H1 (cell line): ENCODE measurements around the gene MACROD1. TPM values are rescaled to one million over a fixed set of nuclear protein-coding genes. Genes with fewer than 3 reads are reported as not detected.

Experiments
- CTCF ChIA-PET: fragments of 300-600 bp; sonication (Branson Sonifier 250); formaldehyde crosslinking; loops from one replicate; lab custom pipeline; 2021; ENCODE audit not compliant: partially characterized antibody; lab: Charles Lee
- POLR2A ChIA-PET: fragments of 300-600 bp; sonication (Branson Sonifier 250); formaldehyde crosslinking; loops from one replicate; lab custom pipeline; 2021; ENCODE audit warnings: inconsistent platforms; ENCODE audit not compliant: partially characterized antibody; lab: Charles Lee
- DNase-seq, 2 experiments: peaks; one replicate each; pipeline versions ENCODE4 v3.0.0 to v3.0.0-alpha.2; 2010 to 2022; ENCODE audit warnings: low spot score in 2 of 2, low read depth in 1 of 2, mixed read lengths in 1 of 2
- FAIRE-seq: peaks from 2 replicates; lab custom pipeline; 2011; peaks lifted over from hg19 to GRCh38; lab: Jason Lieb, UNC
- H2AFZ ChIP-seq: 2 replicates; pipeline ENCODE4 v1.8.1; 2012; ENCODE audit warnings: low read length, inconsistent platforms
- H2AK5ac ChIP-seq: 2 replicates; pipeline ENCODE4 v1.6.1; 2013; ENCODE audit warnings: low read depth, low read length
- H2BK120ac ChIP-seq: replicated peaks from 2 replicates; pipeline ENCODE3; 2013; ENCODE audit warnings: low read depth, low read length, inconsistent platforms
- H2BK12ac ChIP-seq: 2 replicates; pipeline ENCODE4 v1.6.1; 2013; ENCODE audit warnings: low read depth, low read length
- H2BK15ac ChIP-seq: 2 replicates; pipeline ENCODE4 v1.6.1; 2013; ENCODE audit warnings: low read length
- H2BK20ac ChIP-seq: 2 replicates; pipeline ENCODE4 v1.6.1; 2013; ENCODE audit warnings: low read length
- H2BK5ac ChIP-seq: 2 replicates; pipeline ENCODE4 v1.6.1; 2013; ENCODE audit warnings: low read depth, low read length
- H3K14ac ChIP-seq: 2 replicates; pipeline ENCODE4 v1.6.1; 2013; ENCODE audit warnings: inconsistent platforms; ENCODE audit not compliant: insufficient read length
- H3K18ac ChIP-seq: 2 replicates; pipeline ENCODE4 v1.6.1; 2013; ENCODE audit warnings: low read length; ENCODE audit errors: extremely low read depth
- H3K23ac ChIP-seq: 2 replicates; pipeline ENCODE4 v1.6.1; 2013; ENCODE audit warnings: inconsistent platforms; ENCODE audit not compliant: insufficient read length
- H3K23me2 ChIP-seq: 2 replicates; pipeline ENCODE4 v1.6.1; 2013; ENCODE audit warnings: low read depth, low read length
- H3K27ac ChIP-seq: 2 replicates; pipeline ENCODE4 v1.6.1; 2011; ENCODE audit warnings: low read depth, low read length, inconsistent platforms
- H3K27me3 ChIP-seq, 4 experiments: replicated peaks in 1 of 4; 1 replicate in 1 of 4; 2 replicates in 3 of 4; pipeline versions ENCODE4 v1.6.1 to v1.8.1; 2011 to 2013; ENCODE audit warnings: low read length in 3 of 4, mild to moderate bottlenecking in 3 of 4, inconsistent platforms in 2 of 4, mixed read lengths in 2 of 4, moderate library complexity in 1 of 4; ENCODE audit not compliant: control insufficient read depth in 3 of 4, insufficient read depth in 3 of 4; ENCODE audit errors: extremely low read depth in 1 of 4
- H3K36me3 ChIP-seq, 4 experiments: 2 replicates each; pipeline versions ENCODE4 v1.6.1 to v1.8.1; 2011 to 2013; ENCODE audit warnings: mild to moderate bottlenecking in 4 of 4, low read length in 3 of 4, moderate library complexity in 2 of 4, control low read depth in 1 of 4, inconsistent platforms in 1 of 4; ENCODE audit not compliant: insufficient read depth in 4 of 4, control insufficient read depth in 2 of 4
- H3K4ac ChIP-seq: replicated peaks from 2 replicates; pipeline ENCODE3; 2013; ENCODE audit warnings: low read length, low read depth, mixed read lengths, inconsistent platforms; ENCODE audit not compliant: insufficient read length
- H3K4me1 ChIP-seq, 4 experiments: replicated peaks in 1 of 4; 1 replicate in 1 of 4; 2 replicates in 3 of 4; pipeline versions ENCODE4 v1.6.1 to v1.8.1; 2011 to 2013; ENCODE audit warnings: low read length in 3 of 4, inconsistent platforms in 2 of 4, mixed read lengths in 1 of 4; ENCODE audit not compliant: insufficient read depth in 4 of 4, control insufficient read depth in 3 of 4
- H3K4me2 ChIP-seq, 2 experiments: 2 replicates each; pipeline versions ENCODE4 v1.6.1 to v1.8.1; 2011 to 2013; ENCODE audit warnings: low read depth in 2 of 2, low read length in 2 of 2, control low read depth in 1 of 2, inconsistent platforms in 1 of 2, mild to moderate bottlenecking in 1 of 2; ENCODE audit not compliant: insufficient read depth in 1 of 2
- H3K4me3 ChIP-seq, 4 experiments: fragments of 200-600, 300-600 bp in 1 of 4; sonication (generic), shearing (Covaris generic), sonication (Bioruptor Twin) in 1 of 4; 2 replicates each; pipeline versions ENCODE4 v1.5.1 to v1.8.1; 2011 to 2016; ENCODE audit warnings: low read length in 4 of 4, low read depth in 3 of 4, control low read depth in 2 of 4, inconsistent platforms in 2 of 4, mild to moderate bottlenecking in 2 of 4, mixed read lengths in 1 of 4, moderate library complexity in 1 of 4; ENCODE audit not compliant: insufficient read depth in 2 of 4; ENCODE audit errors: extremely low read depth in 1 of 4
- H3K56ac ChIP-seq: replicated peaks from 2 replicates; pipeline ENCODE3; 2013; ENCODE audit warnings: low read depth, mild to moderate bottlenecking, mixed read lengths, low read length, inconsistent platforms; ENCODE audit not compliant: insufficient read length
- H3K79me1 ChIP-seq: 2 replicates; pipeline ENCODE4 v1.6.1; 2013; ENCODE audit warnings: low read depth, low read length, control low read depth
- H3K79me2 ChIP-seq, 2 experiments: 2 replicates each; pipeline versions ENCODE4 v1.6.1 to v1.8.1; 2012 to 2013; ENCODE audit warnings: low read length in 2 of 2, mild to moderate bottlenecking in 2 of 2, inconsistent platforms in 1 of 2; ENCODE audit not compliant: insufficient read depth in 2 of 2, control insufficient read depth in 1 of 2
- H3K9ac ChIP-seq, 4 experiments: replicated peaks in 1 of 4; 1 replicate in 1 of 4; 2 replicates in 3 of 4; pipeline versions ENCODE4 v1.6.1 to v1.8.1; 2011 to 2013; ENCODE audit warnings: low read depth in 3 of 4, low read length in 3 of 4, control low read depth in 2 of 4, mild to moderate bottlenecking in 2 of 4, moderate library complexity in 2 of 4, inconsistent platforms in 1 of 4; ENCODE audit errors: extremely low read depth in 1 of 4
- H3K9me3 ChIP-seq, 2 experiments: 2 replicates each; pipeline versions ENCODE4 v1.6.1 to v1.8.1; 2012 to 2013; ENCODE audit warnings: mild to moderate bottlenecking in 2 of 2, moderate library complexity in 2 of 2, control low read depth in 1 of 2, inconsistent platforms in 1 of 2, low read depth in 1 of 2, low read length in 1 of 2, mixed read lengths in 1 of 2; ENCODE audit not compliant: insufficient read depth in 2 of 2
- H4K20me1 ChIP-seq, 2 experiments: replicated peaks in 1 of 2; 2 replicates each; pipeline versions ENCODE3 to v1.8.1; 2011 to 2013; ENCODE audit warnings: inconsistent platforms in 2 of 2, low read length in 2 of 2, mild to moderate bottlenecking in 1 of 2; ENCODE audit not compliant: insufficient read depth in 2 of 2, control insufficient read depth in 1 of 2
- H4K5ac ChIP-seq: 2 replicates; pipeline ENCODE4 v1.6.1; 2013; ENCODE audit warnings: low read length, low read depth, mixed read lengths, inconsistent platforms; ENCODE audit not compliant: insufficient read length
- H4K8ac ChIP-seq: 2 replicates; pipeline ENCODE4 v1.8.0; 2013; ENCODE audit warnings: mild to moderate bottlenecking, moderate library complexity, low read length, inconsistent platforms; ENCODE audit not compliant: insufficient read depth; ENCODE audit errors: extremely low read depth
- H4K91ac ChIP-seq: replicated peaks from 2 replicates; pipeline ENCODE3; 2013; ENCODE audit warnings: low read length, mixed read lengths, inconsistent platforms; ENCODE audit not compliant: insufficient read length
- BACH1 ChIP-seq: IDR thresholded peaks from 2 replicates; pipeline ENCODE4 v1.6.1; 2012; ENCODE audit warnings: low read length, improper control_type of control experiment
- CBX5 ChIP-seq: fragments of 300-800, 300-1000 bp; sonication (generic); IDR thresholded peaks from 2 replicates; pipeline ENCODE4 v1.7.1; 2016; ENCODE audit warnings: antibody characterized with exemption, low read length, low read depth
- GTF2F1 ChIP-seq: IDR thresholded peaks from 2 replicates; pipeline ENCODE4 v1.6.1; 2012; ENCODE audit warnings: low read depth, low read length, improper control_type of control experiment, borderline replicate concordance
- HDAC2 ChIP-seq, 2 experiments: fragments of 300-600 bp in 1 of 2; sonication (generic) in 1 of 2; IDR thresholded peaks; 2 replicates each; pipeline ENCODE4 v1.6.1; 2011 to 2012; ENCODE audit warnings: low read depth in 2 of 2, low read length in 2 of 2, mild to moderate bottlenecking in 2 of 2, moderate library complexity in 2 of 2, borderline replicate concordance in 1 of 2, inconsistent platforms in 1 of 2
- HDAC6 ChIP-seq: IDR thresholded peaks from one replicate; pipeline ENCODE4 v1.7.1; 2012; ENCODE audit warnings: low read depth, mild to moderate bottlenecking, inconsistent platforms, low read length, moderate library complexity
- JUN ChIP-seq: IDR thresholded peaks from 2 replicates; pipeline ENCODE4 v1.6.1; 2011; ENCODE audit warnings: low read depth, mild to moderate bottlenecking, improper control_type of control experiment, low read length
- KDM5A ChIP-seq: fragments of 200-600 bp; IDR thresholded peaks from 2 replicates; pipeline ENCODE4 v1.7.1; 2012; ENCODE audit warnings: mild to moderate bottlenecking, low read length, inconsistent platforms, mixed read lengths
- MAFK ChIP-seq: IDR thresholded peaks from 2 replicates; pipeline ENCODE4 v1.6.1; 2012; ENCODE audit warnings: low read depth, mild to moderate bottlenecking, improper control_type of control experiment, low read length
- RBBP5 ChIP-seq: IDR thresholded peaks from 2 replicates; pipeline ENCODE4 v1.7.1; 2012; ENCODE audit warnings: low read depth, mild to moderate bottlenecking, inconsistent platforms, low read length, moderate library complexity, borderline replicate concordance
- SIX5 ChIP-seq: IDR thresholded peaks from 2 replicates; pipeline ENCODE4 v1.6.1; 2011; ENCODE audit warnings: mild to moderate bottlenecking, low read depth, low read length
- TBP ChIP-seq: IDR thresholded peaks from 2 replicates; pipeline ENCODE4 v1.6.1; 2011; ENCODE audit warnings: low read depth, low read length, improper control_type of control experiment
- WGBS, 2 experiments: shearing (Covaris generic) in 1 of 2; methylation state at CpG; one replicate each; pipeline versions ENCODE4 v1.1.6 to v1.1.7; 2013 to 2015; ENCODE audit warnings: low lambda C conversion rate in 2 of 2, mixed read lengths in 2 of 2, inconsistent platforms in 1 of 2, low coverage in 1 of 2, missing lambda C conversion rate in 1 of 2; ENCODE audit not compliant: insufficient replicate concordance in 2 of 2, insufficient coverage in 1 of 2, insufficient read length in 1 of 2; ENCODE audit errors: extremely low coverage in 1 of 2, missing lambda C conversion rate in 1 of 2; 5-methylcytosine and 5-hydroxymethylcytosine counted together
- polyA plus RNA-seq, 7 experiments: library from polyadenylated mRNA; depleted of rRNA in 3 of 7; stranded (reverse) in 5 of 7; unstranded in 2 of 7; fragments of >200 nt in 5 of 7; fragments of 200-250 nt in 2 of 7; gene quantifications; 1 replicate in 5 of 7; 2 replicates in 1 of 7; 4 replicates in 1 of 7; pipeline versions ENCODE4 v1.2.1 to v1.2.3, GENCODE V29; 2011 to 2013; ENCODE audit warnings: missing spikeins in 2 of 7, mixed read lengths in 2 of 7
- total RNA-seq: library from RNA; stranded (reverse); fragmentation: NEBNext Ultra II Directional; extraction: Animal tissue kit (Norgen Biotek cat#: 25700); gene quantifications from 2 replicates; pipeline ENCODE4 v1.2.1, GENCODE V29; 2021
- TF ChIP-seq, protein P1 (sequence below): IDR thresholded peaks from 2 replicates; pipeline ENCODE4 v1.6.1; 2012; ENCODE audit warnings: low read length, inconsistent platforms

Gene MACROD1
- total and polyA plus RNA-seq, 2 of the 8 experiments (the other 6 are each of a cell fraction or from before 2014, with no cell fraction given): 19.5 to 34.1 TPM

DNA sequence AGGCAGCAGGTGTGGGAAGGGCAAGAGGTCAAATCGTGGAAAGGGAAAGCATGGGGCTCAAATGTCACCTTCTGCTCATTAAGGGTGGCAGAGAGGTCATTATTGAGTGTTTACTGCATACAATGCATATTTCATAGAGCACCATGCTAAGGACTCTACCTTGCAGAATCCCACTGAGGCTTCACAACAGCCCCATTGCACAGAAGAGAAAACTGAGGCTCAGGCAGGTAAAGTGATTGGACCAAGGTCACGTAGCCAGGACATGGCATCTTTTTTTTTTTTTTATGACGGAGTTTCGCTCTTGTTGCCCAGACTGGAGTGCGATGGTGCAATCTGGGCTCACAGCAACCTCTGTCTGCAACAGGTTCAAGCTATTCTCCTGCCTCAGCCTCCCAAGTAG, 122.4 kb downstream of the MACROD1 start:
- no peak overlapping the region for H3K23ac ChIP-seq
- no peak overlapping the region for H3K4ac ChIP-seq
- H3K23me2 ChIP-seq: no peaks in the 10 kb centered on the region
- H2AK5ac ChIP-seq: no peak overlapping the region
- H2BK120ac ChIP-seq: no peak overlapping the region
- TF ChIP-seq CBX5 (no peak), RBBP5 (no peak), JUN (no peak), HDAC2 (IDR thresholded peaks at IDR 0.05; ENCODE audit: borderline replicate concordance in 1 of 2, low read depth in 2 of 2, low read length in 2 of 2) (no peak), SIX5 (no peak), MAFK (no peak), GTF2F1 (no peak), HDAC6 (no peak), TBP (no peak), KDM5A (no peak), BACH1 (no peak)
- TF ChIP-seq, protein P1, sequence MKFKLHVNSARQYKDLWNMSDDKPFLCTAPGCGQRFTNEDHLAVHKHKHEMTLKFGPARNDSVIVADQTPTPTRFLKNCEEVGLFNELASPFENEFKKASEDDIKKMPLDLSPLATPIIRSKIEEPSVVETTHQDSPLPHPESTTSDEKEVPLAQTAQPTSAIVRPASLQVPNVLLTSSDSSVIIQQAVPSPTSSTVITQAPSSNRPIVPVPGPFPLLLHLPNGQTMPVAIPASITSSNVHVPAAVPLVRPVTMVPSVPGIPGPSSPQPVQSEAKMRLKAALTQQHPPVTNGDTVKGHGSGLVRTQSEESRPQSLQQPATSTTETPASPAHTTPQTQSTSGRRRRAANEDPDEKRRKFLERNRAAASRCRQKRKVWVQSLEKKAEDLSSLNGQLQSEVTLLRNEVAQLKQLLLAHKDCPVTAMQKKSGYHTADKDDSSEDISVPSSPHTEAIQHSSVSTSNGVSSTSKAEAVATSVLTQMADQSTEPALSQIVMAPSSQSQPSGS: no peak
- DNase-seq (no peak), FAIRE-seq (no peak)
- H2BK20ac ChIP-seq: no peak overlapping the region
- H2AFZ ChIP-seq: no peak overlapping the region
- H3K14ac ChIP-seq: no peak overlapping the region
- no peaks in the 10 kb centered on the region for H3K79me2 ChIP-seq
- no peak overlapping the region for H4K8ac ChIP-seq
- H2BK5ac ChIP-seq: no peak overlapping the region
- no peak overlapping the region for H3K4me2 ChIP-seq
- no peak overlapping the region for H3K27ac ChIP-seq
- H4K5ac ChIP-seq: no peak overlapping the region
- no peak overlapping the region for H3K18ac ChIP-seq
- H3K9me3 ChIP-seq: no peaks in the 10 kb centered on the region
- H4K91ac ChIP-seq: no peak overlapping the region
- ChIA-PET POLR2A (interaction anchor here (1.0 to 1.5 kb wide), 2 partner anchors 14 to 67 kb away, joined by 3 read pairs; no protein-coding TSS in a partner anchor), CTCF (interaction anchor here (1.1 to 21.2 kb wide), 3 partner anchors 20 to 103 kb away, joined by 3 to 291 read pairs (median 9); no protein-coding TSS in a partner anchor)
- no peak overlapping the region for H3K56ac ChIP-seq
- no peak overlapping the region for H3K4me3 ChIP-seq
- H4K20me1 ChIP-seq: peaks cover 9 to 29% of the 10 kb centered on the region in 2 experiments
- peaks cover 0 to 5% (median 3%) of the 10 kb centered on the region in 4 experiments; a peak in 4 of 7 replicates for H3K4me1 ChIP-seq
- no peak overlapping the region for H2BK15ac ChIP-seq
- H2BK12ac ChIP-seq: no peak overlapping the region
- 83% methylated on average over 5 of the region's 5 CpGs; no CpG with 5 or more reads in 1 of the 2 experiments for WGBS, 2 experiments
- H3K9ac ChIP-seq: no peak overlapping the region
- peaks cover 2% of the 10 kb centered on the region; the same call in 1 of the 2 replicates for H3K79me1 ChIP-seq
- H3K27me3 ChIP-seq: peaks cover 19 to 84% (median 63%) of the 10 kb centered on the region in 4 experiments
- H3K36me3 ChIP-seq: no peaks in the 10 kb centered on the region
